Measurements from ENCODE around the gene MYLIP. TPM values are rescaled to one million over a fixed set of nuclear protein-coding genes. Genes with fewer than 3 reads are reported as not detected.

The MYLIP gene
- total and polyA plus RNA-seq, 2 donors (not counting 1 experiment from before 2014, with no cell fraction given): 2.5 to 7.6 TPM

- H2AFZ ChIP-seq (ENCODE audit: low read length): no peak overlapping the region
- H3K4me3 ChIP-seq (replicated peaks in 1 of 4; ENCODE audit: control extremely low read depth in 1 of 4, insufficient read depth in 1 of 4, low read depth in 3 of 4, low read length in 4 of 4): no peak overlapping the region
- H3K4me2 ChIP-seq (ENCODE audit: extremely low read depth, insufficient read depth, low read length): no peak overlapping the region
- H3K4me1 ChIP-seq (ENCODE audit: control insufficient read depth, extremely low read depth, insufficient read depth, low read length): no peaks in the 10 kb centered on the region
- no peak overlapping the region for H3K9ac ChIP-seq (ENCODE audit: insufficient read depth, low read length)
- H3K27ac ChIP-seq (ENCODE audit: insufficient read depth, low read length): no peak overlapping the region
- peaks cover 3% of the 10 kb centered on the region for H3K36me3 ChIP-seq (ENCODE audit: control insufficient read depth, insufficient read depth, low read length)
- H3K9me3 ChIP-seq (ENCODE audit: control insufficient read depth, insufficient read depth, low read depth, low read length): no peaks in the 10 kb centered on the region
- TF ChIP-seq CTCF (conservative IDR thresholded peaks at IDR 0.05 in 1 of 2, IDR thresholded peaks at IDR 0.05 in 1 of 2; ENCODE audit: low read depth in 1 of 2, low read length in 2 of 2): no peak
- no peak for TF ChIP-seq EZH2 (IDR thresholded peaks at IDR 0.05; ENCODE audit: low read length, missing control alignments)
- no peaks in the 10 kb centered on the region for H3K79me2 ChIP-seq (ENCODE audit: control insufficient read depth, insufficient read depth, low read length)
- no peaks in the 10 kb centered on the region for H4K20me1 ChIP-seq (ENCODE audit: control insufficient read depth, extremely low read depth, insufficient read depth, low read length)
- DNase-seq (ENCODE audit: low read depth in 2 of 2): peak; percentile 24 to 51
- no peaks in the 10 kb centered on the region for H3K27me3 ChIP-seq (ENCODE audit: control insufficient read depth, insufficient read depth, low read length)
These were observed 17.7 kb downstream of the MYLIP start for GRCh38 chr6:16146527-16146955.

GRCh38 chr6:16148498-16148897 is 19.6 kb downstream of the MYLIP start:
- Histone ChIP-seq H3K9me3 (ENCODE audit: control insufficient read depth, insufficient read depth, low read depth, low read length) (no peaks in the 10 kb centered on the region), H3K27ac (ENCODE audit: insufficient read depth, low read length) (no peak overlapping the region), H3K4me2 (ENCODE audit: extremely low read depth, insufficient read depth, low read length) (no peak overlapping the region), H3K4me1 (ENCODE audit: control insufficient read depth, extremely low read depth, insufficient read depth, low read length) (no peaks in the 10 kb centered on the region), H3K79me2 (ENCODE audit: control insufficient read depth, insufficient read depth, low read length) (no peaks in the 10 kb centered on the region), H4K20me1 (ENCODE audit: control insufficient read depth, extremely low read depth, insufficient read depth, low read length) (no peaks in the 10 kb centered on the region), H3K27me3 (ENCODE audit: control insufficient read depth, insufficient read depth, low read length) (no peaks in the 10 kb centered on the region), H3K9ac (ENCODE audit: insufficient read depth, low read length) (no peak overlapping the region), H3K36me3 (ENCODE audit: control insufficient read depth, insufficient read depth, low read length) (peaks cover 1% of the 10 kb centered on the region), H3K4me3 (replicated peaks in 1 of 4; ENCODE audit: control extremely low read depth in 1 of 4, insufficient read depth in 1 of 4, low read depth in 3 of 4, low read length in 4 of 4) (no peak overlapping the region), H2AFZ (ENCODE audit: low read length) (no peak overlapping the region)
- TF ChIP-seq CTCF (conservative IDR thresholded peaks at IDR 0.05 in 1 of 2, IDR thresholded peaks at IDR 0.05 in 1 of 2; ENCODE audit: low read depth in 1 of 2, low read length in 2 of 2): no peak
- no peak for TF ChIP-seq EZH2 (IDR thresholded peaks at IDR 0.05; ENCODE audit: low read length, missing control alignments)
- no peak for DNase-seq (ENCODE audit: low read depth in 2 of 2)

- TF ChIP-seq EZH2 (IDR thresholded peaks at IDR 0.05; ENCODE audit: low read length, missing control alignments) (no peak), CTCF (conservative IDR thresholded peaks at IDR 0.05 in 1 of 2, IDR thresholded peaks at IDR 0.05 in 1 of 2; ENCODE audit: low read depth in 1 of 2, low read length in 2 of 2) (no peak)
- Histone ChIP-seq H4K20me1 (ENCODE audit: control insufficient read depth, extremely low read depth, insufficient read depth, low read length) (no peaks in the 10 kb centered on the region), H2AFZ (ENCODE audit: low read length) (no peak overlapping the region), H3K9me3 (ENCODE audit: control insufficient read depth, insufficient read depth, low read depth, low read length) (no peaks in the 10 kb centered on the region), H3K36me3 (ENCODE audit: control insufficient read depth, insufficient read depth, low read length) (peaks cover 1% of the 10 kb centered on the region), H3K27ac (ENCODE audit: insufficient read depth, low read length) (no peak overlapping the region), H3K4me2 (ENCODE audit: extremely low read depth, insufficient read depth, low read length) (no peak overlapping the region), H3K27me3 (ENCODE audit: control insufficient read depth, insufficient read depth, low read length) (no peaks in the 10 kb centered on the region), H3K79me2 (ENCODE audit: control insufficient read depth, insufficient read depth, low read length) (no peaks in the 10 kb centered on the region), H3K4me3 (replicated peaks in 1 of 4; ENCODE audit: control extremely low read depth in 1 of 4, insufficient read depth in 1 of 4, low read depth in 3 of 4, low read length in 4 of 4) (no peak overlapping the region), H3K4me1 (ENCODE audit: control insufficient read depth, extremely low read depth, insufficient read depth, low read length) (no peaks in the 10 kb centered on the region), H3K9ac (ENCODE audit: insufficient read depth, low read length) (no peak overlapping the region)
- no peak for DNase-seq (ENCODE audit: low read depth in 2 of 2)
These were observed 20.4 kb downstream of the MYLIP start for GRCh38 chr6:16149305-16149704.

Data from fibroblast of lung (primary cell).